Endothelial cell of umbilical vein (primary cell): ENCODE measurements around the gene MICAL3. TPM values are rescaled to one million over a fixed set of nuclear protein-coding genes. Genes with fewer than 3 reads are reported as not detected.

Experiments used
- BruUV-seq: library from RNA; stranded (reverse); fragments of 400-500 nt; replicated peaks from 2 replicates; lab custom pipeline; 2021; lab: Mats Ljungman, UMichigan
- CTCF ChIA-PET: fragments of 300-600, 350-600 bp; sonication (Branson Sonifier 250); formaldehyde crosslinking; loops from one replicate; lab custom pipeline; 2021; ENCODE audit warnings: antibody characterized with exemption, inconsistent platforms; lab: Charles Lee
- POLR2A ChIA-PET: fragments of 300-600, 350-600 bp; sonication (Branson Sonifier 250); formaldehyde crosslinking; loops from one replicate; lab custom pipeline; 2021; ENCODE audit warnings: antibody characterized with exemption, inconsistent platforms; lab: Charles Lee
- DNase-seq: peaks from one replicate; pipeline ENCODE4 v3.0.0-alpha.2; 2011; ENCODE audit warnings: low read depth, low spot score
- FAIRE-seq: peaks from 2 replicates; lab custom pipeline; 2011; peaks lifted over from hg19 to GRCh38; lab: Jason Lieb, UNC
- H2AFZ ChIP-seq: 2 replicates; pipeline ENCODE4 v1.6.0; 2012; ENCODE audit warnings: low read depth, low read length, control low read depth, inconsistent platforms
- H3K27ac ChIP-seq: 2 replicates; pipeline ENCODE4 v1.5.1; 2011; ENCODE audit warnings: low read depth, mild to moderate bottlenecking, control low read depth, low read length, moderate library complexity; ENCODE audit not compliant: insufficient read depth
- H3K27me3 ChIP-seq, 2 experiments: 2 replicates each; pipeline versions ENCODE4 v1.6.0 to v1.6.1; 2011; ENCODE audit warnings: low read length in 2 of 2, mixed read lengths in 1 of 2; ENCODE audit not compliant: control insufficient read depth in 2 of 2, insufficient read depth in 2 of 2
- H3K36me3 ChIP-seq, 2 experiments: 2 replicates in 1 of 2; 3 replicates in 1 of 2; pipeline ENCODE4 v1.5.1; 2011; ENCODE audit warnings: low read length in 2 of 2, mild to moderate bottlenecking in 1 of 2, moderate library complexity in 1 of 2; ENCODE audit not compliant: control insufficient read depth in 2 of 2, insufficient read depth in 2 of 2; ENCODE audit errors: extremely low read depth in 1 of 2
- H3K4me1 ChIP-seq: 3 replicates; pipeline ENCODE4 v1.5.1; 2011; ENCODE audit warnings: mild to moderate bottlenecking, low read length; ENCODE audit not compliant: control insufficient read depth, insufficient read depth; ENCODE audit errors: extremely low read depth
- H3K4me2 ChIP-seq: 2 replicates; pipeline ENCODE4 v1.6.1; 2011; ENCODE audit warnings: low read length, control low read depth, mixed read lengths; ENCODE audit not compliant: insufficient read depth
- H3K4me3 ChIP-seq, 3 experiments: fragments of 200-600 bp in 1 of 3; sonication (generic), shearing (Covaris generic) in 1 of 3; replicated peaks in 1 of 3; 2 replicates each; pipeline ENCODE4 v1.5.1; 2011 to 2016; ENCODE audit warnings: control low read depth in 3 of 3, low read length in 3 of 3, mild to moderate bottlenecking in 2 of 3, inconsistent platforms in 1 of 3, low read depth in 1 of 3, moderate library complexity in 1 of 3; ENCODE audit not compliant: insufficient read depth in 1 of 3
- H3K79me2 ChIP-seq: 2 replicates; pipeline ENCODE4 v1.6.0; 2012; ENCODE audit warnings: low read length, inconsistent platforms; ENCODE audit not compliant: control insufficient read depth, insufficient read depth
- H3K9ac ChIP-seq: replicated peaks from 2 replicates; pipeline ENCODE3; 2011; ENCODE audit warnings: low read length, control low read depth; ENCODE audit not compliant: insufficient read depth; ENCODE audit errors: extremely low read depth
- H3K9me1 ChIP-seq: replicated peaks from 3 replicates; pipeline ENCODE4 v1.6.0; 2011; ENCODE audit warnings: mild to moderate bottlenecking, low read length; ENCODE audit not compliant: control insufficient read depth, insufficient read depth; ENCODE audit errors: extremely low read depth
- H3K9me3 ChIP-seq: replicated peaks from 2 replicates; pipeline ENCODE4 v1.5.1; 2012; ENCODE audit warnings: low read length, inconsistent platforms; ENCODE audit not compliant: control insufficient read depth, insufficient read depth
- H4K20me1 ChIP-seq: replicated peaks from 2 replicates; pipeline ENCODE3; 2011; ENCODE audit warnings: mild to moderate bottlenecking, low read length; ENCODE audit not compliant: control insufficient read depth, insufficient read depth; ENCODE audit errors: extremely low read depth
- CTCF ChIP-seq, 2 donors: IDR thresholded peaks; 1 replicate in 1 of 2; 2 replicates in 1 of 2; pipeline ENCODE4 v1.5.1; 2011; ENCODE audit warnings: low read length in 2 of 2, mild to moderate bottlenecking in 2 of 2, moderate library complexity in 2 of 2, control low read depth in 1 of 2, inconsistent platforms in 1 of 2, low read depth in 1 of 2; ENCODE audit not compliant: insufficient read depth in 1 of 2; ENCODE audit errors: extremely low read depth in 1 of 2
- EZH2 ChIP-seq: IDR thresholded peaks from 2 replicates; pipeline ENCODE4 v1.6.1; 2012; ENCODE audit warnings: borderline replicate concordance, low read depth, mild to moderate bottlenecking, moderate library complexity, low read length, inconsistent platforms; ENCODE audit not compliant: severe bottlenecking
- FOS ChIP-seq: IDR thresholded peaks from 2 replicates; pipeline ENCODE4 v1.6.1; 2011; ENCODE audit warnings: mild to moderate bottlenecking, low read length, moderate library complexity, borderline replicate concordance; ENCODE audit not compliant: insufficient read depth
- GATA2 ChIP-seq: IDR thresholded peaks from 2 replicates; pipeline ENCODE4 v1.7.0; 2011; ENCODE audit warnings: low read depth, mild to moderate bottlenecking, moderate library complexity, mixed read lengths, low read length; ENCODE audit not compliant: insufficient read length, insufficient read depth
- JUN ChIP-seq: IDR thresholded peaks from 2 replicates; pipeline ENCODE4 v1.6.1; 2011; ENCODE audit warnings: borderline replicate concordance, low read depth; ENCODE audit not compliant: insufficient read length, insufficient read depth
- MAX ChIP-seq: IDR thresholded peaks from 2 replicates; pipeline ENCODE4 v1.6.1; 2011; ENCODE audit not compliant: insufficient read depth, insufficient read length
- MYC ChIP-seq: IDR thresholded peaks from one replicate; pipeline ENCODE4 v1.6.1; 2011; ENCODE audit warnings: mild to moderate bottlenecking, low read depth, low read length
- POLR2A ChIP-seq: IDR thresholded peaks from 2 replicates; pipeline ENCODE4 v1.6.1; 2012; ENCODE audit warnings: low read depth, mild to moderate bottlenecking, control low read depth, low read length
- POLR2AphosphoS5 ChIP-seq: IDR thresholded peaks from 2 replicates; pipeline ENCODE4 v1.6.1; 2012; ENCODE audit warnings: low read depth, mild to moderate bottlenecking, control low read depth, low read length, moderate library complexity; ENCODE audit not compliant: insufficient read depth
- dilution Hi-C: fragments of 300-500 bp; cut with MboI; formaldehyde crosslinking; loops from one replicate; pipeline ENCODE4 v1.15.0; 2019; ENCODE audit warnings: low sequenced_read_pairs; ENCODE audit not compliant: extremely low pct_ligation_motif_present
- intact Hi-C: fragments of 100-400 bp; cut with micrococcal nuclease; formaldehyde crosslinking; loops from one replicate; pipeline ENCODE4 v1.10.0; 2022
- polyA plus RNA-seq, 4 experiments: library from polyadenylated mRNA; depleted of rRNA in 3 of 4; stranded (reverse) in 3 of 4; unstranded in 1 of 4; fragments of >200 nt; gene quantifications; 2 replicates each; pipeline versions ENCODE4 v1.2.1 to v1.2.3, GENCODE V29; 2011 to 2012; ENCODE audit warnings: missing spikeins in 1 of 4
- total RNA-seq: library from RNA; stranded (reverse); gene quantifications from 2 replicates; pipeline ENCODE4 v1.2.3, GENCODE V29; 2021

Gene MICAL3
- total and polyA plus RNA-seq, 2 donors (not counting 3 experiments of a cell fraction or from before 2014, with no cell fraction given) = 14.5 to 63.7 TPM

GRCh38 chr22:17775781-17776465 lies 248.4 kb downstream of the MICAL3 start:
- no peaks in the 10 kb centered on the region for H3K36me3 ChIP-seq
- no peak overlapping the region for H2AFZ ChIP-seq
- TF ChIP-seq MYC (no peak), FOS (no peak), MAX (no peak), POLR2AphosphoS5 (no peak)
- H3K27ac ChIP-seq = no peak overlapping the region
- no peaks in the 10 kb centered on the region for H3K9me3 ChIP-seq
- H3K4me1 ChIP-seq = peaks cover 13% of the 10 kb centered on the region
- POLR2A ChIA-PET = no interaction called here
- no peaks in the 10 kb centered on the region for H4K20me1 ChIP-seq
- no peak overlapping the region for H3K4me2 ChIP-seq
- intact Hi-C loops = loop anchor here (10.0 kb wide), 1 partner anchor 141 kb away; the partner anchor contains the start of gene BCL2L13
- no TSS peak for BruUV-seq
- CTCF ChIA-PET = no interaction called here
- H3K27me3 ChIP-seq = no peaks in the 10 kb centered on the region
- peaks cover 24% of the 10 kb centered on the region for H3K79me2 ChIP-seq
- H3K9ac ChIP-seq = no peak overlapping the region
- H3K9me1 ChIP-seq = no peaks in the 10 kb centered on the region
- dilution Hi-C loops = no loop called here
- H3K4me3 ChIP-seq = no peak overlapping the region
- FAIRE-seq (no peak), DNase-seq (no peak)

- H3K27ac ChIP-seq = no peak overlapping the region
- H3K4me2 ChIP-seq = peak overlapping the region; percentile 75
- CTCF ChIA-PET = no interaction called here
- no peak for TF ChIP-seq GATA2
- no peak for TF ChIP-seq FOS
- TF ChIP-seq MYC = no peak
- no peak for TF ChIP-seq JUN
- no peak for TF ChIP-seq MAX
- no peak for TF ChIP-seq POLR2A
- TF ChIP-seq POLR2AphosphoS5 = no peak
- no peak for TF ChIP-seq CTCF (IDR thresholded peaks at IDR 0.05; ENCODE audit: extremely low read depth in 1 of 2, insufficient read depth in 1 of 2, low read depth in 1 of 2, low read length in 2 of 2)
- no peak for TF ChIP-seq EZH2
- no peak for FAIRE-seq
- intact Hi-C loops = loop anchor here (10.0 kb wide), 1 partner anchor 140 kb away; the partner anchor contains the start of gene BCL2L13
- dilution Hi-C loops = no loop called here
- POLR2A ChIA-PET = no interaction called here
- H4K20me1 ChIP-seq = no peaks in the 10 kb centered on the region
- no peaks in the 10 kb centered on the region for H3K9me3 ChIP-seq
- peaks cover 13% of the 10 kb centered on the region for H3K4me1 ChIP-seq
- H3K9ac ChIP-seq = peak overlapping the region; percentile 81
- BruUV-seq = no TSS peak
- DNase-seq = no peak
- H3K36me3 ChIP-seq = no peaks in the 10 kb centered on the region
- H2AFZ ChIP-seq = no peak overlapping the region
- no peak overlapping the region for H3K4me3 ChIP-seq
- peaks cover 27% of the 10 kb centered on the region for H3K79me2 ChIP-seq
- H3K9me1 ChIP-seq = no peaks in the 10 kb centered on the region
- H3K27me3 ChIP-seq = no peaks in the 10 kb centered on the region
Measured at GRCh38 chr22:17774926-17775685, 249.3 kb downstream of the MICAL3 start.
